HT1080 (cell line): ENCODE results near the gene RAD50. TPM values are rescaled to one million over a fixed set of nuclear protein-coding genes. Genes with fewer than 3 reads are reported as not detected.
"Not testable (repeated sequence)": the region's sequence is repeated elsewhere in the genome, so short reads cannot be mapped to it uniquely, and the experiment has no call there.

Experiments
- DNase-seq: peaks from one replicate; pipeline ENCODE4 v3.0.0-alpha.2; 2015; ENCODE audit warnings: low read depth
- total RNA-seq: library from RNA; depleted of rRNA; stranded (reverse); fragments of >200 nt; shearing (Covaris generic); gene quantifications from 2 replicates; pipeline ENCODE4 v1.2.3, GENCODE V29; 2014

RAD50 gene
- total RNA-seq, 1 experiment from 2014 or later, result 12.1 TPM

DNA sequence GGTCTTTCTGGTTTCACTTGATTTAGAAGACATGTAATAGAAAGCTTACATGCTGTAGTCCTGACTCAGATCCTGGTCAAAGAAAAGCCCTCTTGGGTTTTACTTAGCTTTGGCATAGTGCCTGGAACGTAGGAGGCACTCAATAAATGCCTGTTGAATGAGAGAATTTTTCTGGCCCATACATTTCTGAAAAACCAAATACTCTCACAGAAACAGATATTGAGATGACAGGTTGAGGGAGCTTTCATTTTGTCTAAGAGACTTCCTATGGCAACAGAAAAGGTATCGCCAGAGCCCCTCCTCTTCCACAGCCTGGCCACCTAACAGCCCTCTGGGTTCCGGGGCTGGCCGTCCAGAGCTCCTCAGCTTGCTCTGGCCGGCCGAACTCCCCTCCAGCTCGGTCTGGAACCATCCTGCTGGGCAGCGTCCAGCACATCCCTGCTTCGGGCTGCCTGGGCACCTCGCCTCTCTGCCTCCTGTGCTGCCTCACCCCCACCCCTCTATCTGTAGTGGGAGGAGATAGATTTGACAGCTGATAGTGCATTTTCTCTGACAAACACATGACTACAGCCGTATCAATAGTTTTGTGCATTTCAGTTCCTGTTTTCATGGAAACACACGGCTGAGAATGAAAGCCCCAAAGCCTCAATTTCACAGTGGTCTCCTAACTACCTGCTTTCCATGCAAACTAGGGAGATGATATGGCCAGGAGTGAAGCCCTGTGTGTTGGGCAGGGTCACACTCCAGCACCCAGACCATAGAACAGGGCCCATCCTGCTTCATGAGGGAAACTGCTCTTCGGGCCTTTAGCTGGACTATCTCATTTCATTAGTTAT is 118.1 kb downstream of the RAD50 start:
- DNase-seq, result peak; percentile 83

- DNase-seq, result no peak
Measured at GRCh38 chr5:132675936-132676689, 119.3 kb downstream of the RAD50 start.

GRCh38 chr5:132677191-132677590 is 120.4 kb downstream of the RAD50 start:
- DNase-seq, result peak; percentile 93

DNA sequence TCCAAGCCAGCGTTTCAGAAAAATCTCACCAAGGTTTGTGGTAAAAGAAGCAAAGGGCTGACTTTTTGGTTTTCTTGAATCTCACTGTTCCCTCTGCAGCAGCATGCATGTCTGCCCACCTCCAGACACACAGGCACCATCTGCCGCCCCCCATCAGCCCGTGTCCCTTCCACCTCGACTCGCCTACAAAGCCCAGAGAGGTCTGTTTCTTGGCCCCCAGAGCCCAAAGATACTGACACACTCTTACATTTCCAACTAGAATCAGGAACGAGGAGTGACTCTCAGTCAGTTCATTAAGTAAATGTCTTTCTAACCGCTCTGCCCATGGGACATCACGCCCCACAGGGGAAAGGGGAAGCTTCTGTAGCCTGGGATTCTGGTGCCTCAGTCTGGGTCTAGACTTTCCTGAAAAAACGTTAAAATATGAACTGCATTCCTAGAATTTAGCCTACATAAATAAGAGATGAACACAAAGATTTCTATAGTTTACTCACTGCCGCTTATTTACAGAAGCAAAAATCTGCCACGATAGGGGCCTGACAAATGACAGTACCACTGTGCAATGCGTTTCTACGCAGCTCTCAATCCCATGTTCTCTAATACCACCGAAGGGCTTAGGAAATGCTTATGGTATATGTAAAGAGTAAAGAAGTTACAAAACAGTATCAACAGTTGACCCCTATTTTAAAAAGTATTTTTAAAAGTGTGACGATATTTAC is 121.1 kb downstream of the RAD50 start:
- DNase-seq, result no peak

DNA sequence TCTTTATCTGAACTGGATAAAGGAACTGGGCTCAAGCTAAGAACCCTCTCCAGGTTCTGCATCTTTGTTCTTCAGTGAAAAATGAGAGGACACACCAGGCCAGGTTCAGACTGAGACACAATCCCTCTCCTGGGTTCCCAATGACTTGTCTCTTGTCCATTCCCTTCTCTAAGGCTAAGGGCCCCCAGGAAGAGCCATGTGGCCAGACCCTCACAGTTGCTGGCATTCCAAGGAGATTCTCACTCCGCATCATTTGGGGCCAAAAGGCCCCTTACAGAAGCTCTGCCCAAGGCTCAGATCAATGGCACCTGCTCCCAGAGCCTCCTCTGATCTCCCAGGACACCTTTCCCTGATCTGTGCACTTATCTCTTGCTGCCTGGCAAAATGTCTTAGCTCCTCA is 122.0 kb downstream of the RAD50 start:
- DNase-seq, result no peak

DNA sequence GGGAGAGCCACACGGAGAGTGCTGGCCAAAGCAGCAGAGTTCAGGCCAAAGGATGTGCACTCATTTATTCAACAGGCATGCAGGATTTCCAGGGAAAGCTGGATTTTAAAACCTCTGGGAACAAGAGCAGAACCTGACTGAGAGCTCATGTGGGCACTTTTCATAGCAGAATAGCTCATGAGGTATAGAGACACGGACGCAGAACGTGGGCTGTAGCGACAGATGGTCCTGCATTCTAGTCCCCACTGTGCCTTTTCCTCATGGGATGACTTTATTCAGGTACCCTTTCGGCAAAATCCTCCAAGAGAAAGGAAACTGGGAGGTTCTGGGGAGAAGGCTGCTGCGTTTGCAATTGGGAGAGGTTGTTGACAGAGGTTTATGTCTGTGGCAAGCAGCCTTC is 122.4 kb downstream of the RAD50 start:
- DNase-seq, result no peak

GRCh38 chr5:132679717-132680380 is 123.1 kb downstream of the RAD50 start:
- DNase-seq, result no peak

- no peak for DNase-seq
Measured at GRCh38 chr5:132680780-132681475, 124.2 kb downstream of the RAD50 start.

GRCh38 chr5:132681476-132681831 is 124.7 kb downstream of the RAD50 start:
- no peak for DNase-seq

GRCh38 chr5:132681983-132682382 is 125.2 kb downstream of the RAD50 start:
- no peak for DNase-seq

- DNase-seq, result no peak
Measured at GRCh38 chr5:132684491-132684890, 127.7 kb downstream of the RAD50 start.

- DNase-seq, result no peak
Measured at GRCh38 chr5:132684922-132685720, 128.3 kb downstream of the RAD50 start.

DNA sequence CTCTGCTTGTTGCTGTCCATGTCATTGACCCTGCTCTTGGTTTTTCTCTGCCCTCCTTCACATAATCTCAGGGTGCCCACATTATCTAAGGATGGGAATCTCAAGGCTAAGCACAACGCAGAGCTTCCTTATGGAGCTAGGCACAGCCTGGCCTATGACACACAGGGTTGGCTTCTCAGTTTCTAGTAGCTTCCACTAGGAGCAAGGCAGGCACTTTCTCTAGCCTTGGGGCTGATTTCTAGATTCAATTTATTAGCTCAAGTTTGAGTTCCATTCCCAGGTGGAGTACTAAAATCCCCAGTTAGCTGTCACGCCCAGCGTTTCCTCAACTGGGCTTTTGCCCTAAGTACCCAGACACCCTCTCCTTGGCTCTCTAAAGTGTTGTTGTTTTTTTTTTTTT is 129.4 kb downstream of the RAD50 start:
- DNase-seq, result no peak

DNA sequence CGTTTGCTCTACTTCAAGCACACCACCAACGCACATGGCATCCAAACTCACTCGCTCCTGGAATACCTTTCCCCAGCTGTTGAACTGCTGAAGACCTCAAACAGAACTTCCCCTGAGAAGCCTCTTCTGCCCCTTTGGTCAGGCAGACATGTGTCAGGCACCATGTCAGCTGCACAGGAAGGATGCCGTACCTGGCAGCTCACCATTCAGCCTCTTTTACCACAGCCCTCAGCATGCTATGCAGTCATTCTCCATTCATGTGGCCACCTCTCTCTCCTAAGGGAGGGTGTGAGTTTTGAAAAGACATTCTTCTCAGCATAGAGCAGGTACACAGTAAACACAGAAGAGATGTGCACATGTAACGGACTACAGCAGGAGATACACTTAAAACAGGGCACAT is 131.2 kb downstream of the RAD50 start:
- DNase-seq, result no peak

DNA sequence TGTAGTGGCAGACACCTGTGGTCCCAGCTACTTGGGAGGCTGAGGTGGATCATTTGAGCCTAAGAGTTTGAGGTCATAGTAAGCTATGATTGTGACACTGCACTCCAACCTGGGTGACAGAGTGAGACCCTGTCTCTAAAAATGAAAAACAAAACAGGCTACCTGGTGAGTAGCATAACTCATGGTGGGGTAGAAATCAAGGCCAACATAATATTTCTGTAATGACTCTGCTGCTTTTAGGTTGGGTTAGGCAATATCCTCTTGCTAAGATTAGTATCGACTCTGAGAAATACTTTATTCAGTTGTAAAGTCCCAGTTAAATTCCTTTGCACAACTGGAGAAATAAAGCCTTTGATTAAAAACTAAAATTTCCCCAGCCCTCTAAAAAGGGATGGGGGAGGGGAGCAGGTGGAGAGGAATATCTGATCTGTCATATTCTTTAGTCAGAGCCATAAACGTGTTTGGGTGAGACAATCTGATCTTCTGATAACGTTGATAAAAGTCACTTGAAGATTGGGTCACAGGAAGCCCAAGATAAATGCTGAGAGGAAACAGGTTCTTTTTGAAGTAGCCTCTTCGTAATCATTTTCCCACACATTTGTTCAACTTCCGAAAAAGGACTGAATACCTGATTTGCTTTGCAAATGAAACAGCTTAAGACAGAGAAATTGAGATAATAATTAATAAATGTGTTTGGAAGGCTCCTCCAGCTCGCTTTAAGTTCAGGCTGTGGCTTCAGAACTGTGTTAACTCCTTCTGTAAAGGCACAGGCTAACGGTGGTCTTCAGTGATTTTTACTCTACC is 132.0 kb downstream of the RAD50 start:
- no peak for DNase-seq

GRCh38 chr5:132689513-132689912 is 132.7 kb downstream of the RAD50 start:
- DNase-seq, result no peak

DNA sequence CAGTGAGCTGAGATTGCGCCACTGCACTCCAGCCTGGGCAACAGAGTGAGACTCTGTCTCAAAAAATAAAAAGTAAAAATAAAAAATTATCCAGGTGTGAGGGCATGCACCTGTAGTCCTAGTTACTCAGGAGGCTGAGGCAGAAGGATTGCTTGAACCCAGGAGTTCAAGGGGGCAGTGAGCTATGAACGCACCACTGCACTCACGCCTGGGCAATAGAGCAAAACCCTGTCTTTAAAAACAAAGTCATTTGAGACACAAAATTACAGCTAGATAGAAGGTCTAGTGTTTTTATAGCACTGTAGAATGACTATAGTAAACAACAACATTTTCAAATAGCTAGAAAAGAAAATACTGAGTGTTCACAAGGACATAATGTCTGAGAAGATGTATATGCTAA is 133.4 kb downstream of the RAD50 start:
- DNase-seq, result no peak

DNA sequence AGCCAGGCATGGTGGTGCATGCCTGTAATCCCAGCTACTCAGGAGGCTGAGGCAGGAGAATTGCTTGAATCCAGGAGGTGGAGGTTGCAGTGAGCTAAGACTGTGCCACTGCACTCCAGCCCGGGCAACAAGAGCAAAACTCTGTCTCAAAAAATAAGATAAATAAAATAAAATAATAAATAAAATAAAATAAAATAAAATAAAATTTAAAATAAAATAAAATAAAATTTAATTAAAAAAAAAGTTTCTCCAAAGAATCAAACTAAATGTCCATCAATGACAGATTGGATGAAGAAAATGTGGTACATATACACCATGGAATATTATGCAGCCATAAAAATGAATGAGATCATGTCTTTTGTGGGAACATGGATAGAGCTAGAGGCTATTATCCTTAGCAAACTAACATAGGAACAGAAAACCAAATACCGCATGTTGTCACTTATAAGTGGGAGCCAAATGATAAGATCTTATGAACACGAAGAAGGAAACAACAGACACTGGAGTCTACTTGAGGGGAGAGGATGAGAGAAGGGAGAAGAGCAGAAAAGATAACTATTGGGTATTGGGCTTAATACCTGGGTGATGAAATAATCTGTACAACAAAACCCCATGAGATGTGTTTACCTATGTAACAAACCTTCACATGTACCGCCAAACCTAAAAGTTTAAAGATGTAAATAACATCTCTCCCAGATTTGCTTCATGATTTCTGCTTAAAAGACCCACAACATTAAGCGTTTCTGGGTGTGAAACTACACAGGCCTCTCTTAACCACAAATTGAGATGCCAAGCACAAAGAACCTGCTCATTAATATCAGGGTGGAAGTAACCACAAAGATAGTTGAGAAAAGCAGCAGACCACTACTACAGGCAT is 135.2 kb downstream of the RAD50 start:
- not testable (repeated sequence) for DNase-seq
